Vagina (tissue), 2 donors: ENCODE data around the gene THAP3.

ENCODE experiments used
- POLR2A ChIP-seq, 2 donors: fragments of 450-650 bp; IDR thresholded peaks; one replicate each; pipeline ENCODE4 v1.6.1; 2017; ENCODE audit warnings: antibody characterized with exemption in 2 of 2, mild to moderate bottlenecking in 2 of 2, moderate library complexity in 2 of 2
- POLR2AphosphoS5 ChIP-seq, 2 donors: sonication (generic); formaldehyde crosslinking; IDR thresholded peaks; one replicate each; pipeline ENCODE4 v1.9.0; 2017; ENCODE audit warnings: antibody characterized with exemption in 2 of 2, mild to moderate bottlenecking in 2 of 2, low read depth in 1 of 2; ENCODE audit not compliant: insufficient read depth in 1 of 2
- TF ChIP-seq, protein P1 (sequence below), 3 experiments: fragments of 450-650 bp in 2 of 3; fragments of 200-600 bp in 1 of 3; sonication (generic) in 1 of 3; IDR thresholded peaks; one replicate each; pipeline ENCODE4 v1.5.1; 2017 to 2019; ENCODE audit warnings: antibody characterized with exemption in 3 of 3, mild to moderate bottlenecking in 2 of 3, moderate library complexity in 2 of 3

DNA sequence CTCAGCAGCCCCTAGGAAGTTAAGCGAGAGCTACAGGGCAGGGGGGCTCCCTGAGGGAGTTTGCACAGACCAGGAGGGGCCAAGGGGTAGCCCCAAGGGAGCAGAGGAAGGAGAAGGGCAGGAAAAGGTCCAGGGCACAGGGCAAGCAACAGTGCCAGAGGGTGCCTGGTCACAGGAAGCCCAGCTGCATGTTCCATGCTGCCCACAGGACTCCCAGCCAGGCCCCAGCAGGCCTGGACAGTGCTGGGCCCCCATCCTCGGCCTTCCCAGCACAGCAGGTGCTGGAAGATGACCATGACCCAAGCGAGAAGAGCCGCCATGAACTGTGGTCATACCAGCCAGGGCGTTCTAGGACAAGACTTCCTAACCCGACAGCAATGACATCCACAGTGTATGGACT lies 33.0 kb upstream of the THAP3 start:
- TF ChIP-seq, protein P1, sequence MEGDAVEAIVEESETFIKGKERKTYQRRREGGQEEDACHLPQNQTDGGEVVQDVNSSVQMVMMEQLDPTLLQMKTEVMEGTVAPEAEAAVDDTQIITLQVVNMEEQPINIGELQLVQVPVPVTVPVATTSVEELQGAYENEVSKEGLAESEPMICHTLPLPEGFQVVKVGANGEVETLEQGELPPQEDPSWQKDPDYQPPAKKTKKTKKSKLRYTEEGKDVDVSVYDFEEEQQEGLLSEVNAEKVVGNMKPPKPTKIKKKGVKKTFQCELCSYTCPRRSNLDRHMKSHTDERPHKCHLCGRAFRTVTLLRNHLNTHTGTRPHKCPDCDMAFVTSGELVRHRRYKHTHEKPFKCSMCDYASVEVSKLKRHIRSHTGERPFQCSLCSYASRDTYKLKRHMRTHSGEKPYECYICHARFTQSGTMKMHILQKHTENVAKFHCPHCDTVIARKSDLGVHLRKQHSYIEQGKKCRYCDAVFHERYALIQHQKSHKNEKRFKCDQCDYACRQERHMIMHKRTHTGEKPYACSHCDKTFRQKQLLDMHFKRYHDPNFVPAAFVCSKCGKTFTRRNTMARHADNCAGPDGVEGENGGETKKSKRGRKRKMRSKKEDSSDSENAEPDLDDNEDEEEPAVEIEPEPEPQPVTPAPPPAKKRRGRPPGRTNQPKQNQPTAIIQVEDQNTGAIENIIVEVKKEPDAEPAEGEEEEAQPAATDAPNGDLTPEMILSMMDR (IDR thresholded peaks at IDR 0.05): no peak
- TF ChIP-seq POLR2A (IDR thresholded peaks at IDR 0.05): no peak
- TF ChIP-seq POLR2AphosphoS5 (IDR thresholded peaks at IDR 0.05; ENCODE audit: insufficient read depth in 1 of 2, low read depth in 1 of 2): no peak
